WTC11 (cell line): ENCODE measurements around the gene WDR49. TPM values are rescaled to one million over a fixed set of nuclear protein-coding genes. Genes with fewer than 3 reads are reported as not detected.

Experiments
- ATAC-seq: fragments of 200-7000 bp; cut with Tn5 transposase; 2 replicates; pipeline ENCODE4 v1.10.0; 2021; ENCODE audit warnings: mild to moderate bottlenecking, moderate library complexity
- CTCF ChIA-PET: fragments of 300-600 bp; sonication (Branson Sonifier 250); formaldehyde crosslinking; loops from one replicate; lab custom pipeline; 2021; ENCODE audit warnings: antibody characterized with exemption; lab: Charles Lee
- POLR2A ChIA-PET: fragments of 350-600 bp; sonication (Branson Sonifier 250); formaldehyde crosslinking; loops from one replicate; lab custom pipeline; 2021; ENCODE audit warnings: antibody characterized with exemption; lab: Charles Lee
- DNase-seq: peaks from one replicate; pipeline ENCODE4 v3.0.0; 2021; ENCODE audit warnings: low spot score
- H3K27ac Mint-ChIP-seq: 2 replicates; pipeline ENCODE4 v1.8.0; 2021; ENCODE audit warnings: mixed read lengths
- H3K27me3 Mint-ChIP-seq: 2 replicates; pipeline ENCODE4 v1.8.0; 2021; ENCODE audit warnings: low read depth, mild to moderate bottlenecking, moderate library complexity, mixed read lengths
- H3K36me3 Mint-ChIP-seq: 2 replicates; pipeline ENCODE4 v1.8.0; 2021; ENCODE audit warnings: mixed read lengths
- H3K4me1 Mint-ChIP-seq: 2 replicates; pipeline ENCODE4 v1.8.0; 2022; ENCODE audit warnings: mixed read lengths
- H3K4me3 Mint-ChIP-seq: 2 replicates; pipeline ENCODE4 v1.8.0; 2021; ENCODE audit warnings: mild to moderate bottlenecking, moderate library complexity, mixed read lengths
- H3K9me3 Mint-ChIP-seq: 2 replicates; pipeline ENCODE4 v1.8.0; 2021; ENCODE audit warnings: mixed read lengths
- ATF1 ChIP-seq: sonication (generic); formaldehyde crosslinking; IDR thresholded peaks from 2 replicates; pipeline ENCODE4 v1.8.1; 2023; ENCODE audit warnings: mild to moderate bottlenecking, moderate library complexity, missing genetic modification reagents
- MYBL2 ChIP-seq: sonication (generic); formaldehyde crosslinking; IDR thresholded peaks from 2 replicates; pipeline ENCODE4 v1.8.1; 2023; ENCODE audit warnings: mild to moderate bottlenecking, moderate library complexity, missing genetic modification reagents
- NFE2L1 ChIP-seq: sonication (generic); formaldehyde crosslinking; IDR thresholded peaks from 2 replicates; pipeline ENCODE4 v1.8.1; 2023; ENCODE audit warnings: missing genetic modification reagents
- PRRX2 ChIP-seq: fragments of 250-450 bp; sonication (Bioruptor Pico); IDR thresholded peaks from 2 replicates; pipeline ENCODE4 v1.8.0; 2021; ENCODE audit warnings: mild to moderate bottlenecking
- TEAD1 ChIP-seq: sonication (generic); formaldehyde crosslinking; IDR thresholded peaks from 2 replicates; pipeline ENCODE4 v1.8.0; 2022; ENCODE audit warnings: mild to moderate bottlenecking, missing genetic modification reagents
- TEAD4 ChIP-seq: sonication (generic); formaldehyde crosslinking; IDR thresholded peaks from 2 replicates; pipeline ENCODE4 v1.8.0; 2022; ENCODE audit warnings: mild to moderate bottlenecking, missing genetic modification reagents
- ZBTB21 ChIP-seq: sonication (generic); formaldehyde crosslinking; IDR thresholded peaks from 2 replicates; pipeline ENCODE4 v1.8.1; 2023; ENCODE audit warnings: mild to moderate bottlenecking, missing genetic modification reagents, borderline replicate concordance
- ZNF138 ChIP-seq: sonication (generic); formaldehyde crosslinking; conservative IDR thresholded peaks from 2 replicates; pipeline ENCODE4 v1.8.1; 2022; ENCODE audit warnings: mild to moderate bottlenecking, moderate library complexity, missing genetic modification reagents
- ZNF416 ChIP-seq: fragments of 250-450 bp; sonication (Bioruptor Pico); IDR thresholded peaks from 2 replicates; pipeline ENCODE4 v1.9.0; 2021; ENCODE audit warnings: mild to moderate bottlenecking, inconsistent platforms
- total RNA-seq: library from RNA; stranded (reverse); gene quantifications from 3 replicates; pipeline ENCODE4 v1.2.3, GENCODE V29; 2021
- TF ChIP-seq, protein P1 (sequence below): sonication (generic); formaldehyde crosslinking; IDR thresholded peaks from 2 replicates; pipeline ENCODE4 v1.8.0; 2023; ENCODE audit warnings: missing genetic modification reagents
- TF ChIP-seq, protein P2 (sequence below): sonication (generic); formaldehyde crosslinking; IDR thresholded peaks from 2 replicates; pipeline ENCODE4 v1.8.0; 2022; ENCODE audit warnings: mild to moderate bottlenecking, missing genetic modification reagents
- TF ChIP-seq, protein P3 (sequence below): sonication (generic); formaldehyde crosslinking; IDR thresholded peaks from 2 replicates; pipeline ENCODE4 v1.8.1; 2023; ENCODE audit warnings: mild to moderate bottlenecking, missing genetic modification reagents, moderate library complexity
- TF ChIP-seq, protein P4 (sequence below): fragments of 250-450 bp; sonication (Bioruptor Pico); conservative IDR thresholded peaks from 2 replicates; pipeline ENCODE4 v1.9.0; 2021; ENCODE audit warnings: mild to moderate bottlenecking
- TF ChIP-seq, protein P5 (sequence below): sonication (generic); formaldehyde crosslinking; IDR thresholded peaks from 2 replicates; pipeline ENCODE4 v1.8.1; 2022; ENCODE audit warnings: mild to moderate bottlenecking, moderate library complexity, missing genetic modification reagents
- TF ChIP-seq, protein P6 (sequence below): fragments of 250-450 bp; sonication (Bioruptor Pico); IDR thresholded peaks from 2 replicates; pipeline ENCODE4 v1.9.0; 2021; ENCODE audit warnings: mild to moderate bottlenecking, borderline replicate concordance
- TF ChIP-seq, protein P7 (sequence below): sonication (generic); formaldehyde crosslinking; conservative IDR thresholded peaks from 2 replicates; pipeline ENCODE4 v1.8.1; 2022; ENCODE audit warnings: mild to moderate bottlenecking, missing genetic modification reagents
- TF ChIP-seq, protein P8 (sequence below): sonication (generic); formaldehyde crosslinking; IDR thresholded peaks from 2 replicates; pipeline ENCODE4 v1.8.0; 2022; ENCODE audit warnings: mild to moderate bottlenecking, missing genetic modification reagents

The WDR49 gene
- total RNA-seq, 1 experiment from 2014 or later, result 0.92 TPM

DNA sequence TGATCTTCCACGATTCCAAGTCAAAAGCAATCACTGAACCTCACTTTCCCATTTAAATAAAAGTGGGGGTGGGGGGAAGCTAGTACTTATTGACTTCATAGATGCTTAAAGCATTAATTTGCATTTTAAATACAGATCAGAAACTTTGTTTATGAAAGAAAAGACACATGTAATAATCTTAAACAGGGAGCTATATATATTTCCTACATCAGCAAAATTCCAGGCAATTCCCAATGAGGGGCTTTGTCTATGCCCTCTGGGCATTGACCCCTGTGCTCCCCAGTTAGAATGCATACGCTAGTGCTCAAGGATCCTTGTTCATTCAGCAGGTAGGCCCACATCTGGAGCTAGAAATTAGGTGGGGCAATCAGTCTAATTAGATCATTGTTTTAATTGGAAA, 199.9 kb downstream of the WDR49 start:
- DNase-seq, result no peak
- ChIA-PET POLR2A (no interaction called here), CTCF (interaction anchor here (0.8 kb wide), 1 partner anchor 73 kb away, joined by 3 read pairs; the partner anchor contains the start of gene ZBBX)
- H3K36me3 Mint-ChIP-seq, result no peaks in the 10 kb centered on the region
- H3K4me3 Mint-ChIP-seq, result no peak overlapping the region
- no peak for ATAC-seq
- H3K4me1 Mint-ChIP-seq, result peaks cover 44% of the 10 kb centered on the region
- no peaks in the 10 kb centered on the region for H3K27me3 Mint-ChIP-seq
- no peak overlapping the region for H3K27ac Mint-ChIP-seq
- 0 out of 2 replicates have a peak, but pooled peaks cover 3% of the 10 kb centered on the region for H3K9me3 Mint-ChIP-seq
- TF ChIP-seq, protein P1, sequence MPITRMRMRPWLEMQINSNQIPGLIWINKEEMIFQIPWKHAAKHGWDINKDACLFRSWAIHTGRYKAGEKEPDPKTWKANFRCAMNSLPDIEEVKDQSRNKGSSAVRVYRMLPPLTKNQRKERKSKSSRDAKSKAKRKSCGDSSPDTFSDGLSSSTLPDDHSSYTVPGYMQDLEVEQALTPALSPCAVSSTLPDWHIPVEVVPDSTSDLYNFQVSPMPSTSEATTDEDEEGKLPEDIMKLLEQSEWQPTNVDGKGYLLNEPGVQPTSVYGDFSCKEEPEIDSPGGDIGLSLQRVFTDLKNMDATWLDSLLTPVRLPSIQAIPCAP, result no peak
- no peak for TF ChIP-seq TEAD1 (CRISPR knock-in tag)
- TF ChIP-seq ZNF138 (CRISPR knock-in tag), result no peak
- TF ChIP-seq, protein P2, sequence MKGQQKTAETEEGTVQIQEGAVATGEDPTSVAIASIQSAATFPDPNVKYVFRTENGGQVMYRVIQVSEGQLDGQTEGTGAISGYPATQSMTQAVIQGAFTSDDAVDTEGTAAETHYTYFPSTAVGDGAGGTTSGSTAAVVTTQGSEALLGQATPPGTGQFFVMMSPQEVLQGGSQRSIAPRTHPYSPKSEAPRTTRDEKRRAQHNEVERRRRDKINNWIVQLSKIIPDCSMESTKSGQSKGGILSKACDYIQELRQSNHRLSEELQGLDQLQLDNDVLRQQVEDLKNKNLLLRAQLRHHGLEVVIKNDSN (CRISPR knock-in tag), result no peak

DNA sequence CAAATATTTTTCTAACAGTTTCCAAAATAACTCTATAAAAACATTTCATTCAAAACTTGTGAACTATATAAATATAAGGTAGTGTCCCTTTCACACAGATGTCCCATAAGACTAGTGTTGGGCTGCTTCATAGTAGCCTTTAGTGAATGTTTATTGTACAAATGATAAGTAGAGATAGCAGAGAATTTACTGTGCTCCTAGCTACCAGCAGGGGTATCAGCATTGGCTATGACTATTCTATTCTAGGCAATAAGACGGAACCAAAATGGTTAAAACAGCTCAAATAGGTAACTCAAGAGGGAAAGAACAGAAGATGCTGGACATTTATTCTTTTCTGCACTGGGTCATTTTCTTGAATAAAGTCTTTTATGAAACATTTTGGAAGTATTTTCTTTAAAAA, 202.5 kb downstream of the WDR49 start:
- no peaks in the 10 kb centered on the region for H3K9me3 Mint-ChIP-seq
- no peak overlapping the region for H3K4me3 Mint-ChIP-seq
- H3K27me3 Mint-ChIP-seq, result no peaks in the 10 kb centered on the region
- POLR2A ChIA-PET, result interaction anchor here (0.5 kb wide), 1 partner anchor 12 kb away, joined by 4 read pairs; no protein-coding TSS in a partner anchor
- CTCF ChIA-PET, result interaction anchor here (1.0 to 1.9 kb wide), 2 partner anchors 71 to 290 kb away, joined by 3 to 5 read pairs; partner anchors contain the start of gene ZBBX
- H3K36me3 Mint-ChIP-seq, result no peaks in the 10 kb centered on the region
- TF ChIP-seq PRRX2 (CRISPR knock-in tag), result no peak
- TF ChIP-seq, protein P3, sequence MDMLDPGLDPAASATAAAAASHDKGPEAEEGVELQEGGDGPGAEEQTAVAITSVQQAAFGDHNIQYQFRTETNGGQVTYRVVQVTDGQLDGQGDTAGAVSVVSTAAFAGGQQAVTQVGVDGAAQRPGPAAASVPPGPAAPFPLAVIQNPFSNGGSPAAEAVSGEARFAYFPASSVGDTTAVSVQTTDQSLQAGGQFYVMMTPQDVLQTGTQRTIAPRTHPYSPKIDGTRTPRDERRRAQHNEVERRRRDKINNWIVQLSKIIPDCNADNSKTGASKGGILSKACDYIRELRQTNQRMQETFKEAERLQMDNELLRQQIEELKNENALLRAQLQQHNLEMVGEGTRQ, result no peak
- peaks cover 36% of the 10 kb centered on the region for H3K4me1 Mint-ChIP-seq
- no peak overlapping the region for H3K27ac Mint-ChIP-seq
- ATAC-seq (peak; percentile 52; the same call in 1 of the 2 replicates), DNase-seq (no peak)

DNA sequence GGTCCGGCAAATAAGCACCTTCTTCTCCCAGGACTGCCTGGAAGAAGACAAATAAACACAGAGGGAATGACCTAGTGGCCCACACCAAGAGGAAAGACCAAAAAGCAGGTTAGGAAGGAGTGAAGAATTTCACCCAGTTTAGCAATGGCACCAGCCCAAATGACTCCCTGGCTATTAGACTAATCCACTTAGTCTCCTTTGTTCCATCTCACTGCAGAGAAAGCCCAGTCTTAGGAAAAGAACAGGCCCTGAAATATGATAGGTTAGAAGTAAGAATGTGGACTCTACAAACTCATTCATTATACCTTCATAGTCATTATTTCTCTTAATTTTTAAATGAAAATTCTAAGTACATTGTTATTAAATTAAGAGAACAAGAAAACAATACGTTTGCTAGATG, 203.1 kb downstream of the WDR49 start:
- ATAC-seq (no peak), DNase-seq (no peak)
- ChIA-PET CTCF (interaction anchor here (1.0 to 1.9 kb wide), 2 partner anchors 71 to 290 kb away, joined by 3 to 5 read pairs; partner anchors contain the start of gene ZBBX), POLR2A (no interaction called here)
- Mint-ChIP-seq H3K27ac (no peak overlapping the region), H3K36me3 (no peaks in the 10 kb centered on the region), H3K4me3 (no peak overlapping the region), H3K4me1 (peaks cover 32% of the 10 kb centered on the region), H3K9me3 (no peaks in the 10 kb centered on the region), H3K27me3 (no peaks in the 10 kb centered on the region)
- TF ChIP-seq, protein P4, sequence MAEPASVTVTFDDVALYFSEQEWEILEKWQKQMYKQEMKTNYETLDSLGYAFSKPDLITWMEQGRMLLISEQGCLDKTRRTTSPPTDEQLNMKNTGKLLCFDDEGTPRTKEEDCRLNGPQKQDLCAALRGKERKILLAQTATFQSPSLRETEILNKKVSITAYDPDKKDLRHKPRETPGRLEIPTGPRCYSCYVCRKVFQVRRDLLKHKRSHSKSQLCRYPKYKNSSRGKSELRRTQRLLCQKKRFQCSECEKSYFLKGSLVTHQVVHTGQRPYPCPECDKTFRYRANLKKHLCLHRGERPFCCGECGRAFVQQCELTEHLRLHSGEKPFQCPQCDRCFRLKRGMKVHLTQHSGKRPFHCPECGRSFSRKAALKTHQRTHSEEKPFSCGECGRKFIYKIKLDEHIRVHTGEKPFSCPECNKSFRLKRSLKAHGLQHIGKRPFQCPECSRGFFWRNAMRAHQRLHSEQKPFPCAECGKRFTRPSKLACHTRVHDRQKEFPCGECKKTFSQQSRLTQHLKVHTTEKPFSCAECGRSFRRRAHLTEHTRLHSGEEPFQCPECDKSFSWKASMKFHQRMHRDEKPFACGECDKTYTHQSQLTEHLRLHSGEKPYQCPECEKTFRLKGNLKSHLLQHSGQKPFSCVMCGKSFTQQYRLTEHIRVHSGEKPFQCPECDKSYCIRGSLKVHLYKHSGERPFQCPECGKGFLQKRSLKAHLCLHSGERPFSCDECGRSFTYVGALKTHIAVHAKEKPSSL (CRISPR knock-in tag), result no peak
- no peak for TF ChIP-seq NFE2L1 (CRISPR knock-in tag)
- TF ChIP-seq ZNF416 (CRISPR knock-in tag), result no peak
- TF ChIP-seq, protein P5, sequence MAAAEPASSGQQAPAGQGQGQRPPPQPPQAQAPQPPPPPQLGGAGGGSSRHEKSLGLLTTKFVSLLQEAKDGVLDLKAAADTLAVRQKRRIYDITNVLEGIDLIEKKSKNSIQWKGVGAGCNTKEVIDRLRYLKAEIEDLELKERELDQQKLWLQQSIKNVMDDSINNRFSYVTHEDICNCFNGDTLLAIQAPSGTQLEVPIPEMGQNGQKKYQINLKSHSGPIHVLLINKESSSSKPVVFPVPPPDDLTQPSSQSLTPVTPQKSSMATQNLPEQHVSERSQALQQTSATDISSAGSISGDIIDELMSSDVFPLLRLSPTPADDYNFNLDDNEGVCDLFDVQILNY (CRISPR knock-in tag), result no peak
- no peak for TF ChIP-seq ATF1 (CRISPR knock-in tag)
- TF ChIP-seq, protein P6, sequence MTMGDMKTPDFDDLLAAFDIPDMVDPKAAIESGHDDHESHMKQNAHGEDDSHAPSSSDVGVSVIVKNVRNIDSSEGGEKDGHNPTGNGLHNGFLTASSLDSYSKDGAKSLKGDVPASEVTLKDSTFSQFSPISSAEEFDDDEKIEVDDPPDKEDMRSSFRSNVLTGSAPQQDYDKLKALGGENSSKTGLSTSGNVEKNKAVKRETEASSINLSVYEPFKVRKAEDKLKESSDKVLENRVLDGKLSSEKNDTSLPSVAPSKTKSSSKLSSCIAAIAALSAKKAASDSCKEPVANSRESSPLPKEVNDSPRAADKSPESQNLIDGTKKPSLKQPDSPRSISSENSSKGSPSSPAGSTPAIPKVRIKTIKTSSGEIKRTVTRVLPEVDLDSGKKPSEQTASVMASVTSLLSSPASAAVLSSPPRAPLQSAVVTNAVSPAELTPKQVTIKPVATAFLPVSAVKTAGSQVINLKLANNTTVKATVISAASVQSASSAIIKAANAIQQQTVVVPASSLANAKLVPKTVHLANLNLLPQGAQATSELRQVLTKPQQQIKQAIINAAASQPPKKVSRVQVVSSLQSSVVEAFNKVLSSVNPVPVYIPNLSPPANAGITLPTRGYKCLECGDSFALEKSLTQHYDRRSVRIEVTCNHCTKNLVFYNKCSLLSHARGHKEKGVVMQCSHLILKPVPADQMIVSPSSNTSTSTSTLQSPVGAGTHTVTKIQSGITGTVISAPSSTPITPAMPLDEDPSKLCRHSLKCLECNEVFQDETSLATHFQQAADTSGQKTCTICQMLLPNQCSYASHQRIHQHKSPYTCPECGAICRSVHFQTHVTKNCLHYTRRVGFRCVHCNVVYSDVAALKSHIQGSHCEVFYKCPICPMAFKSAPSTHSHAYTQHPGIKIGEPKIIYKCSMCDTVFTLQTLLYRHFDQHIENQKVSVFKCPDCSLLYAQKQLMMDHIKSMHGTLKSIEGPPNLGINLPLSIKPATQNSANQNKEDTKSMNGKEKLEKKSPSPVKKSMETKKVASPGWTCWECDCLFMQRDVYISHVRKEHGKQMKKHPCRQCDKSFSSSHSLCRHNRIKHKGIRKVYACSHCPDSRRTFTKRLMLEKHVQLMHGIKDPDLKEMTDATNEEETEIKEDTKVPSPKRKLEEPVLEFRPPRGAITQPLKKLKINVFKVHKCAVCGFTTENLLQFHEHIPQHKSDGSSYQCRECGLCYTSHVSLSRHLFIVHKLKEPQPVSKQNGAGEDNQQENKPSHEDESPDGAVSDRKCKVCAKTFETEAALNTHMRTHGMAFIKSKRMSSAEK, result no peak
- TF ChIP-seq, protein P7, sequence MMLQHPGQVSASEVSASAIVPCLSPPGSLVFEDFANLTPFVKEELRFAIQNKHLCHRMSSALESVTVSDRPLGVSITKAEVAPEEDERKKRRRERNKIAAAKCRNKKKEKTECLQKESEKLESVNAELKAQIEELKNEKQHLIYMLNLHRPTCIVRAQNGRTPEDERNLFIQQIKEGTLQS (CRISPR knock-in tag), result no peak
- no peak for TF ChIP-seq MYBL2
- TF ChIP-seq, protein P8, sequence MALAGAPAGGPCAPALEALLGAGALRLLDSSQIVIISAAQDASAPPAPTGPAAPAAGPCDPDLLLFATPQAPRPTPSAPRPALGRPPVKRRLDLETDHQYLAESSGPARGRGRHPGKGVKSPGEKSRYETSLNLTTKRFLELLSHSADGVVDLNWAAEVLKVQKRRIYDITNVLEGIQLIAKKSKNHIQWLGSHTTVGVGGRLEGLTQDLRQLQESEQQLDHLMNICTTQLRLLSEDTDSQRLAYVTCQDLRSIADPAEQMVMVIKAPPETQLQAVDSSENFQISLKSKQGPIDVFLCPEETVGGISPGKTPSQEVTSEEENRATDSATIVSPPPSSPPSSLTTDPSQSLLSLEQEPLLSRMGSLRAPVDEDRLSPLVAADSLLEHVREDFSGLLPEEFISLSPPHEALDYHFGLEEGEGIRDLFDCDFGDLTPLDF (CRISPR knock-in tag), result no peak
- no peak for TF ChIP-seq TEAD4
- no peak for TF ChIP-seq ZBTB21 (CRISPR knock-in tag)
